NCI-H1048 (cell line): ENCODE data around the gene NTM.

ENCODE experiments used
- DNase-seq: peaks from one replicate; lab custom pipeline; 2025; lab: John Stamatoyannopoulos, UW

NTM gene

GRCh38 chr11:132154781-132155180 is 784.4 kb downstream of the NTM start:
- no peak for DNase-seq

GRCh38 chr11:132158091-132158490 is 787.7 kb downstream of the NTM start:
- DNase-seq, result no peak

DNA sequence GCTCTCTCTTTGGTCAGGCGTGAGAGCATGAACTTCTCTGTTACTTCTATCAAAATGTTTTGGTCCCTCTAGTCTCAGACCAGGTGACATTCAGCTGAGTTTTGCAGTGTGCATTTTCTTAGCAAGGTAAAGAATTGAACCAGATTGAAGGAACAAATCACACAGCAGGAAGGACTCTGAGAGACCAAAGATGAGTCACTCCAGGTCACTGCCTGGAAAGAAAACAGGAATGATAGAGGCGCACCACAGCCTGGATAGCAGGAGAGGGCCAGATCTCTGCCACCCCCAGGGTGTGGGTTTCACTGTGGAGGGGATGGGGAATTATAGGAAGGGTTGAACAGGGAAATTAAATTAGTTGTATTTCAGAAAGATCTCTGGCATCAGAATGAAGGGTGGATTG is 788.3 kb downstream of the NTM start:
- no peak for DNase-seq

- no peak for DNase-seq
These were observed 791.1 kb downstream of the NTM start for GRCh38 chr11:132161403-132162078.

GRCh38 chr11:132168344-132168981 is 798.0 kb downstream of the NTM start:
- DNase-seq, result no peak

DNA sequence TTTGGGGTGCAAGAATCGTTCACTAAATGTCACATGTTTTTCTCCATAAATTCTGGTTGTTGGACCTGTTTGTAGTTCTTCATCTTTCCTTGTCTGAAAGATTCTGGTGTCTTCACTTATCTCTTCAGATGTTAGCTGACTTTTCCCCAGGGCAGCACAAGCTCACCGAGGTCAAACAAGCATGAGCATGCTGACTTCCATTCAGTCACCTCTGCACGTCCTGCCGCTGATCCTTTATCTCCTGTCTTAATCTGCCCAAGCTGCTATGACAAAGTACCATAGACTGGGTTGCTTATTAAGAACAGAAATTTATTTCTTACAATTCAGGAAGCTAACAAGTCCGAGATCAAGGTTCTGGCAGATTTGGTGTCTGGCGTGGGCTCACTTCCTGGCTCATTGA is 800.6 kb downstream of the NTM start:
- no peak for DNase-seq

DNA sequence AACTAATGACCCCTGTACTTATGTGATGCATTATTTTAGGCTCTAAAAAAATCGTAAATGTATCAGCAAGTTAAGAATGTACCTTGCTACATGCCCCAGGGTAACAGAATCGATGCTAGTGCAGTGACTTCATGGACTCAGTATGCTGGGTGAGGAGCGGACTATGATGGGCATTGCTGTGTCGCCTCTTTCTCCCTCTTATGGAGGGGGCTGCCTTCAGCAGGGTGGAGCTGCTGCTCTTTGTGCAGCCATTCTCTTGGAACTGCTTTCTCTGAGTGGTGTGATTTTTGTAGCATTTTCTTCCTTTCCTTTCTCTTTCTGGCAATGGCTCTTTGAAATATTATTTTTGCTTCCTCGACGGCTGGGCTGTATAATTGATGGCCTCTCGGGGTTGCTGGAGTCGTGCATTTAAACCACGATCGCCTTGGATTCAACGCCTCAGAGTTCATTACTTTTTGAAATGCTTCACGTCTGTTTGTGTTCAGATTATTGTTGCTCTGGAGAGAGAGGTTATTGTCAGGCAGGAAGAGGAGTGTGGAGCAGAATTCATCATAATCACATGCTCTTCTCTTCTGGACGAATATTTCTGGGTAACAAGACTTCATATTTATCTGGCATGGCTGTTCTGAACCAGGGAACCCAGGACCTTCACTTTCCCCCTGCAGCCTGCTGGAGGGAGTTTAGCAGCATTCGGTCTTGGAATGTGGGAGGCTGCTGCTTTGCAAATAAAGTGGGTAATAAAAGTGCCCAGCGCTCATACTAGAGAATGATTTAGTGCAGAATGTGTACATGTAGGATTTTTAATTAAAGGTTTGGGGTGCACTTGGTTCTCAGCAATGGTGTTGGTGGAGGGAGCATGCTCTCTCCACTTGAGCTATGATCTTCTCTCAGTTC is 804.2 kb downstream of the NTM start:
- DNase-seq, result no peak

GRCh38 chr11:132177106-132177505 is 806.7 kb downstream of the NTM start:
- no peak for DNase-seq

- DNase-seq, result no peak
These were observed 813.7 kb downstream of the NTM start for GRCh38 chr11:132184079-132184478.

- no peak for DNase-seq
These were observed 815.5 kb downstream of the NTM start for GRCh38 chr11:132185726-132186592.

GRCh38 chr11:132186699-132187098 is 816.3 kb downstream of the NTM start:
- DNase-seq, result no peak

- DNase-seq, result no peak
These were observed 817.0 kb downstream of the NTM start for GRCh38 chr11:132187386-132187785.

DNA sequence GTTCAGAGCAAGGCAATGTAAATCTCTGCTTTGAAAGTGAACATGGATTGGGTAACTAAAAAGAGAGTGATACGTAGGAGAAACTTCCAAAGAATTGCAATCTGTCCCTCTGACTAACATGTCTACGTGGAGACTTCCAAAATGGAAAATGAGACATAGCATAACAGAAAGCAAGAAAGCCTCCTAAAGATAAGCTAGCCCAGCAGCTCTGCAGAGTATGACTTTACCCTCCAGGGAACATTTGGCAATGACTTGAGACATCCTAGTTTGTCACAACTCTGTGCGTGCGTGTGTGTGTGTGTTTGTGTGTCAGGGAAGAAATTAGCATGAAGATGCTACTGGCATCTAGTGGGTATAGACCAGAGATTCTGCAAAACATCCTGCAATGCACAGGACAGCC is 817.4 kb downstream of the NTM start:
- DNase-seq, result no peak

DNA sequence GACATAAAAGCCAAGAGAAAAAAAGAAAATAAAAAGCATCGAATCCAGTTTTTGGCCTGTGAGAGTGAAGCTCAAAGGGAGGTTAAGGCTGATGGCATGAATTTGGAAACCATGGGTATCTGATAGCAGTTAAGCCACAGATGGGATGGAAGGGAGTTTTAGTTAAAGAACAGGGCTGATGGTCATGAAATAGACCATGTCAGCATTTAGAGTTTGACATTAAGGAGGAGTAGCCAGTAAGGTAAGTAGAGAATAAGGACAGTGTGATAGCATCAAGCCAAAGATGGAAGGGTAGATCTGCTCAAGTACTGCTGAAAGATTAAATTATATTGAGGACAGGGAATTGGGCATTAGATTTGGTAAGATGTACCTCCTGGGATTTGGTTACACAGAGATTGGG is 826.5 kb downstream of the NTM start:
- no peak for DNase-seq

- no peak for DNase-seq
These were observed 830.0 kb downstream of the NTM start for GRCh38 chr11:132200353-132200936.

DNA sequence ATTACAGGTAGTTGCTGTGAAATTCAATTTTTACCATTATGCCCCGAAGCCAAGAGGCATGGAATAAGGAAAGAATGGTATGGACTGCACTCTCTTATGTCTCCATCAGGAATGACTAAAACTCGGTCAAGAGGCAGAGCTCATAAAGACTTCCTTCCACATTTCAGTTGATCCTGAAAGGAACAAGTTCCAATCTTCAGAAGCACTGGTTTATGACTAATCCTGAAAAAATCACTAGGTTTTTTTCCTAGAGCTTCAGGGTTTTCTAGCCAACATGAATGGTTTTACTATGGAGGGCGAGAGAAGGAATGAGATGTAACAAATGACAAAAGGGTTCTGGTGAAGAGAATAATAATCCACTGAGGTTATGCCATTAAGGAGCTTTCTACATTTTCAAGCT is 832.2 kb downstream of the NTM start:
- DNase-seq, result no peak

GRCh38 chr11:132205006-132205405 is 834.6 kb downstream of the NTM start:
- DNase-seq, result no peak

DNA sequence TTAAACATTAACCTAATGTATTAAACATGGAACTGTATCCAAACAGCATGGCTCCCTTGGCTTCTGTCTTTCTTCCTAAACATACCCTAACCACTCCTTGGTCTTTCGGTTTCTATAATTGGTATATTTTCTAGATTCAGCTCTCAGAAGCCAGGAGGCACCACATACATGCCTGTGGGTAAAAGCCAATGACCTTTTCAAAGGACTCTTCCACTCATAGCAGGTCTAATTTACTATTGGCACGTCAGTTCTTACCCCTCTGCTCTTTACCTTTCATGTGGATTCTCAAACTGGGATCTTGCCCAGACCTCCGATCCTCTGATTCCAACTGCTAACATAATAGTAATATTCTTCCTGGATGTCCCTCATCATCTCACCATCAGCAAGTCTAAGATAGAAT is 835.1 kb downstream of the NTM start:
- DNase-seq, result no peak

- no peak for DNase-seq
These were observed 836.6 kb downstream of the NTM start for GRCh38 chr11:132206993-132207392.

DNA sequence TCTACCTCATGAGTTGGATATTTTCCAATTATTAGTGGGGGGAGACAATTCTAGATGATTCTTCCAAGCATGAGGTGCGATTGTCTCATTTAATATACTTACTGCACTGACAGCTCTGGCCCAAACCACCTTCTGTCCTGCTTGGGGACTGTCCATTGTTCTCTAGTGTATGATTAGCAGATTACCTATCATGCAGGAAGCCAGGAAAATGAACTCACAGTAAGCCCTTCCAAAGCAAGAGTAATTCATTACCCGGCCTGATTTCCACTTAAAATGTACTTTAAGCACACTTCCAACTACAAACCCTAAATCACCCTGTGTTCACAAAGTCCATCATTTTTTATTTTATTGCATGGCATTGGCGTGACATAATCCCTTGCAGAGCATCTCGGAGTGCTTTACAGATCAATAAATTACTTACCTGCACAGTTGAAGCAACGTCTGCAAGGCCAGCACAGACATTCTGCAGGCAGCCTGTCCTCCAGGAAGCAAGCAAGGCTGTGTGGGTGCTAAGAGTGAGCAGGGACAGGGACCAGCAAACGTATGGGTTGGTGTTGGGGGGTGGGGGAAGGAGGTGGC is 838.2 kb downstream of the NTM start:
- DNase-seq, result no peak

- no peak for DNase-seq
These were observed 841.1 kb downstream of the NTM start for GRCh38 chr11:132211479-132211878.
